ENCODE data around the gene PALMD.

The PALMD gene
- long read RNA-seq, partial matches to known transcripts: 0 of 1 reads
- long read RNA-seq, other reads (novel, unspliced or antisense): 1 of 1 reads

- no peaks in the 10 kb centered on the region for H3K27me3 ChIP-seq (ENCODE audit: insufficient read depth, poor library complexity, severe bottlenecking)
- no peak for DNase-seq (ENCODE audit: low read depth in 1 of 2, low spot score in 1 of 2)
- H3K27ac ChIP-seq (replicated peaks): no peak within 1 kb of the TSS
- no peak within 1 kb of the TSS for H3K4me3 ChIP-seq (replicated peaks; ENCODE audit: insufficient read depth, low read length)
- TF ChIP-seq CTCF (IDR thresholded peaks at IDR 0.05; ENCODE audit: insufficient read depth, low read length): no peak
- TF ChIP-seq REST (IDR thresholded peaks at IDR 0.05; ENCODE audit: insufficient replicate concordance, low read depth): no peak
- no peak for TF ChIP-seq GABPA (IDR thresholded peaks at IDR 0.05; ENCODE audit: low read depth)
- no peak for TF ChIP-seq SPI1 (IDR thresholded peaks at IDR 0.05; ENCODE audit: borderline replicate concordance, low read depth)
- no peak for TF ChIP-seq POLR2AphosphoS5 (IDR thresholded peaks at IDR 0.05; ENCODE audit: low read depth)
Observed at GRCh38 chr1:99645699-99646531, at the start of gene PALMD. Gene PALMD, plus strand, starts transcription at chr1:99646113. Its CDS starts 205 bp downstream, at chr1:99646318.

- DNase-seq (ENCODE audit: low read depth in 1 of 2, low spot score in 1 of 2): no peak
- no peaks in the 10 kb centered on the region for H3K27me3 ChIP-seq (ENCODE audit: insufficient read depth, poor library complexity, severe bottlenecking)
- TF ChIP-seq POLR2AphosphoS5 (IDR thresholded peaks at IDR 0.05; ENCODE audit: low read depth) (no peak), GABPA (IDR thresholded peaks at IDR 0.05; ENCODE audit: low read depth) (no peak), REST (IDR thresholded peaks at IDR 0.05; ENCODE audit: insufficient replicate concordance, low read depth) (no peak), SPI1 (IDR thresholded peaks at IDR 0.05; ENCODE audit: borderline replicate concordance, low read depth) (no peak), CTCF (IDR thresholded peaks at IDR 0.05; ENCODE audit: insufficient read depth, low read length) (no peak)
- no peak overlapping the region for H3K27ac ChIP-seq (replicated peaks)
- no peak overlapping the region for H3K4me3 ChIP-seq (replicated peaks; ENCODE audit: insufficient read depth, low read length)
Observed at GRCh38 chr1:99598738-99599411, 47.0 kb upstream of the PALMD start.

GRCh38 chr1:99599678-99600175, 46.2 kb upstream of the PALMD start:
- Histone ChIP-seq H3K27me3 (ENCODE audit: insufficient read depth, poor library complexity, severe bottlenecking) (no peaks in the 10 kb centered on the region), H3K4me3 (replicated peaks; ENCODE audit: insufficient read depth, low read length) (no peak overlapping the region), H3K27ac (replicated peaks) (no peak overlapping the region)
- TF ChIP-seq CTCF (IDR thresholded peaks at IDR 0.05; ENCODE audit: insufficient read depth, low read length) (no peak), SPI1 (IDR thresholded peaks at IDR 0.05; ENCODE audit: borderline replicate concordance, low read depth) (no peak), REST (IDR thresholded peaks at IDR 0.05; ENCODE audit: insufficient replicate concordance, low read depth) (no peak), GABPA (IDR thresholded peaks at IDR 0.05; ENCODE audit: low read depth) (no peak), POLR2AphosphoS5 (IDR thresholded peaks at IDR 0.05; ENCODE audit: low read depth) (no peak)
- no peak for DNase-seq (ENCODE audit: low read depth in 1 of 2, low spot score in 1 of 2)
